GM12873 (cell line): ENCODE data around the gene MYRF.

Experiments used
- CTCF ChIP-seq: IDR thresholded peaks from 2 replicates; pipeline ENCODE4 v1.5.1; 2012; ENCODE audit warnings: low read depth, mild to moderate bottlenecking, moderate library complexity, low read length, control low read depth; ENCODE audit not compliant: insufficient read depth; ENCODE audit errors: missing control alignments

The MYRF gene

GRCh38 chr11:61739966-61740365, 12.5 kb upstream of the MYRF start:
- no peak for TF ChIP-seq CTCF

GRCh38 chr11:61742391-61742790, 10.0 kb upstream of the MYRF start:
- TF ChIP-seq CTCF = no peak

DNA sequence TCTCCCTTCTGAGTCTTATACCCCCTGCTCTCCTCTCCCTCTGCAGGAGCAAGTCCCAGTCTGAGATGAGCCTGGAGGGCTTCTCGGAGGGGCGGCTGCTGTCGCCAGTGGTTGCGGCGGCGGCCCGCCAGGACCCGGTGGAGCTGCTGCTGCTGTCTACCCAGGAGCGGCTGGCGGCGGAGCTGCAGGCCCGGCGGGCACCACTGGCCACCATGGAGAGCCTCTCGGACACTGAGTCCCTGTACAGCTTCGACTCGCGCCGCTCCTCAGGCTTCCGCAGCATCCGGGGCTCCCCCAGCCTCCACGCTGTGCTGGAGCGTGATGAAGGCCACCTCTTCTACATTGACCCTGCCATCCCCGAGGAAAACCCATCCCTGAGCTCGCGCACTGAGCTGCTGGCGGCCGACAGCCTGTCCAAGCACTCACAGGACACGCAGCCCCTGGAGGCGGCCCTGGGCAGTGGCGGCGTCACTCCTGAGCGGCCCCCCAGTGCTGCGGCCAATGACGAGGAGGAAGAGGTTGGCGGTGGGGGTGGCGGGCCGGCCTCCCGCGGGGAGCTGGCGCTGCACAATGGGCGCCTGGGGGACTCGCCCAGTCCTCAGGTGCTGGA, 8.8 kb upstream of the MYRF start:
- TF ChIP-seq CTCF = no peak

DNA sequence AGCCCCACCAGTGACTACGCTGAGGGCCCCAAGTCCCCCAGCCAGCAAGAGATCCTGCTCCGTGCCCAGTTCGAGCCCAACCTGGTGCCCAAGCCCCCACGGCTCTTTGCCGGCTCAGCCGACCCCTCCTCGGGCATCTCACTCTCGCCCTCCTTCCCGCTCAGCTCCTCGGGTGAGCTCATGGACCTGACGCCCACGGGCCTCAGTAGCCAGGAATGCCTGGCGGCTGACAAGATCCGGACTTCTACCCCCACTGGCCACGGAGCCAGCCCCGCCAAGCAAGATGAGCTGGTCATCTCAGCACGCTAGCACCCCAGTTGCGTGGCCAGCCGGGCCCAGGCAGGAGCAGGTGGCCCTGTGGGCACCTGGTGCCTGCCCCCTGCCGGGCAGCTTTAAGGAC, 8.3 kb upstream of the MYRF start:
- TF ChIP-seq CTCF = no peak

DNA sequence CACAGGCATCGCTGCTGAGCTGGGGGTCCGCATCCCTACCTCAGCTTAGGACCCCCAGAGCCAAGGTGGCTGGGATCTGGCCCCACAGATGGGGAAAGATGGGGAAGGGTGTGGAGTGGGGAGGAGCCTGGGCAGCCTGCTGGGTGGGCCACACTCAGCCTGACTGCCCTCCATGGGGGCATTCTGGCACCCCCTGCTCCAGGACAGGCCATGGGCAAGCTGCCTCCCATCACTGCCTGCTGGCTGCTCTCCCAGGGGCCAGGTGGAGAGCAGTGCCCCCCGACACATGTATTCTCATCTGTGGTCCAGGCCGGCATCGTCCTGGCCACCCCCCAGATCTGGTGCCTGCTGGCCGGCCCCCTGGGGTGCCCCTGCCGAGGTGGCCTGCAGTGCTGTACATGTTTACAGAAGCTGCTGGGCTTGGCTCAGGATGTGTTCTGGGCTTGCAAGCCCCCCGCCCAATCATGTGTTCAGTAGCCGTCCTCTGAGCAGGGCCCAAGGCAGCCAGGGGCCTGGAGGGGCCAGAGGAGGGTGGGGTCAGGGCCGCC, 7.8 kb upstream of the MYRF start:
- no peak for TF ChIP-seq CTCF

- TF ChIP-seq CTCF = no peak
Measured at GRCh38 chr11:61745781-61746441, 6.5 kb upstream of the MYRF start.

DNA sequence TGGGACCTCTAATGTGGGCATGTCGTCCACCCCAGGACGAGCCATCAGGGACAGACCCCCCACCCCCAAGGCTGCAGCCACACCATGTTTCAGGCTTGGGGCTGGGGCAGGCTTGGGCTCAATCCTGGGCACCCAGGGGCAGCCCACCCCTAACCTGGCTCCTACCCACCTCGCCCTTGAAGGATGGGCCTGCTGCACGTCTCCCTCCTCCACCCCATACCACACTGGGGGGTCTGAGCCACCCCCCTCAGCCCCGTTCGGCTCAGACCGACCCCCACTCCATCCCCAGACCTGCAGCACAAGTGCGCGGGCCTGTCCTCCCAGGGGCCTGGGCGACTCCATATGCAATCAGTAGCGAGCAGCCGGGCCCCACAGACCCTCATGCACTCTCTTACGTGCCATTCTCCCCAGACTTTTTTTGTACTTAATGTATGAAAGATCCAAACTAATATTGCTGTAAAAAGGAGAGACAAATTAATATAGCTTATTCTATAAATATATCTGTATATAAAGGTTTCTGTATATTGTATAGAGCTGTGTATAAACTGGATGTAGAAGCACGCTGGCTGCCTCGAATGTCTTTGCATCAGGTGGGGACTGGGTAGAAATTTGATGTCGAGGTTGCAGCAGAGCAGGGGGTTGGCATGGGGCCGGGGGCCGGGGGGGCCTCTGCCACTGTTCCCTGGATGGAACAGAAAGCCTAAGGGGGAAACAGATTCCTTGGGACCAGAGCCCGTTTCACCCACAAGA, 5.8 kb upstream of the MYRF start:
- TF ChIP-seq CTCF = no peak
